ENCODE data around the gene ANKRD40CL. TPM values are rescaled to one million over a fixed set of nuclear protein-coding genes. Genes with fewer than 3 reads are reported as not detected.

ANKRD40CL gene
- total RNA-seq, 1 experiment from 2014 or later: not detected

GRCh38 chr17:50771991-50772785, 4.9 kb upstream of the ANKRD40CL start:
- H3K9me3 Mint-ChIP-seq (ENCODE audit: low read depth, unreplicated experiment): no peaks in the 10 kb centered on the region
- CTCF ChIA-PET: interaction anchor here (0.6 to 1.9 kb wide), 4 partner anchors 11 to 375 kb away, joined by 3 to 5 read pairs (median 4); partner anchors contain the start of gene LRRC59
- BruUV-seq (replicated peaks): no TSS peak
- intact Hi-C loops (cut with micrococcal nuclease; ENCODE audit: unreplicated experiment): no loop called here
- no peak overlapping the region for H3K27ac Mint-ChIP-seq (ENCODE audit: unreplicated experiment)
- H3K27me3 Mint-ChIP-seq (ENCODE audit: unreplicated experiment): no peaks in the 10 kb centered on the region
- H3K36me3 Mint-ChIP-seq (ENCODE audit: insufficient read depth, unreplicated experiment): no peaks in the 10 kb centered on the region
- H3K4me3 Mint-ChIP-seq (ENCODE audit: low read depth, unreplicated experiment): no peak overlapping the region
- no peak for TF ChIP-seq CTCF (IDR thresholded peaks at IDR 0.05; ENCODE audit: unreplicated experiment)
- DNase-seq: no peak
- peaks cover 18% of the 10 kb centered on the region for H3K4me1 Mint-ChIP-seq (ENCODE audit: low read depth, unreplicated experiment)

- no peak overlapping the region for H3K27ac Mint-ChIP-seq (ENCODE audit: unreplicated experiment)
- intact Hi-C loops (cut with micrococcal nuclease; ENCODE audit: unreplicated experiment): no loop called here
- DNase-seq: no peak
- no peaks in the 10 kb centered on the region for H3K36me3 Mint-ChIP-seq (ENCODE audit: insufficient read depth, unreplicated experiment)
- no peaks in the 10 kb centered on the region for H3K9me3 Mint-ChIP-seq (ENCODE audit: low read depth, unreplicated experiment)
- H3K4me3 Mint-ChIP-seq (ENCODE audit: low read depth, unreplicated experiment): no peak overlapping the region
- CTCF ChIA-PET: no interaction called here
- no TSS peak for BruUV-seq (replicated peaks)
- H3K27me3 Mint-ChIP-seq (ENCODE audit: unreplicated experiment): no peaks in the 10 kb centered on the region
- no peak for TF ChIP-seq CTCF (IDR thresholded peaks at IDR 0.05; ENCODE audit: unreplicated experiment)
- peaks cover 34% of the 10 kb centered on the region for H3K4me1 Mint-ChIP-seq (ENCODE audit: low read depth, unreplicated experiment)
These were observed 3.0 kb upstream of the ANKRD40CL start for GRCh38 chr17:50770346-50770745.

GRCh38 chr17:50769884-50770283, 2.6 kb upstream of the ANKRD40CL start:
- intact Hi-C loops (cut with micrococcal nuclease; ENCODE audit: unreplicated experiment): no loop called here
- no TSS peak for BruUV-seq (replicated peaks)
- H3K9me3 Mint-ChIP-seq (ENCODE audit: low read depth, unreplicated experiment): no peaks in the 10 kb centered on the region
- CTCF ChIA-PET: interaction anchor here (0.6 kb wide), 1 partner anchor 396 kb away, joined by 3 read pairs; no protein-coding TSS in a partner anchor
- no peaks in the 10 kb centered on the region for H3K36me3 Mint-ChIP-seq (ENCODE audit: insufficient read depth, unreplicated experiment)
- H3K27me3 Mint-ChIP-seq (ENCODE audit: unreplicated experiment): no peaks in the 10 kb centered on the region
- peaks cover 38% of the 10 kb centered on the region for H3K4me1 Mint-ChIP-seq (ENCODE audit: low read depth, unreplicated experiment)
- no peak for DNase-seq
- H3K27ac Mint-ChIP-seq (ENCODE audit: unreplicated experiment): no peak overlapping the region
- H3K4me3 Mint-ChIP-seq (ENCODE audit: low read depth, unreplicated experiment): no peak overlapping the region
- no peak for TF ChIP-seq CTCF (IDR thresholded peaks at IDR 0.05; ENCODE audit: unreplicated experiment)

- BruUV-seq (replicated peaks): no TSS peak
- DNase-seq: peak; percentile 94
- no peak for TF ChIP-seq CTCF (IDR thresholded peaks at IDR 0.05; ENCODE audit: unreplicated experiment)
- H3K27me3 Mint-ChIP-seq (ENCODE audit: unreplicated experiment): no peaks in the 10 kb centered on the region
- no peaks in the 10 kb centered on the region for H3K9me3 Mint-ChIP-seq (ENCODE audit: low read depth, unreplicated experiment)
- H3K4me3 Mint-ChIP-seq (ENCODE audit: low read depth, unreplicated experiment): no peak overlapping the region
- no peaks in the 10 kb centered on the region for H3K36me3 Mint-ChIP-seq (ENCODE audit: insufficient read depth, unreplicated experiment)
- intact Hi-C loops (cut with micrococcal nuclease; ENCODE audit: unreplicated experiment): no loop called here
- H3K27ac Mint-ChIP-seq (ENCODE audit: unreplicated experiment): peak overlapping the region; percentile 10
- peaks cover 48% of the 10 kb centered on the region for H3K4me1 Mint-ChIP-seq (ENCODE audit: low read depth, unreplicated experiment)
- CTCF ChIA-PET: interaction anchor here (0.6 to 1.0 kb wide), 8 partner anchors 14 to 343 kb away, joined by 3 to 6 read pairs (median 4); no protein-coding TSS in a partner anchor
These were observed 1.0 kb upstream of the ANKRD40CL start for GRCh38 chr17:50768346-50768761.
